A549 (cell line): Measurements from ENCODE around the gene PLEKHA8.

Experiments used
- CBX2 ChIP-seq: fragments of 200-600 bp; sonication (generic); IDR thresholded peaks from 2 replicates; pipeline ENCODE4 v1.6.1; 2016; ENCODE audit warnings: low read depth, mild to moderate bottlenecking, borderline replicate concordance
- MYC ChIP-seq: IDR thresholded peaks from 2 replicates; pipeline ENCODE4 v1.6.1; 2012; ENCODE audit warnings: mild to moderate bottlenecking, inconsistent platforms, low read length, improper control_type of control experiment, borderline replicate concordance
- POLR2A ChIP-seq: IDR thresholded peaks from 2 replicates; pipeline ENCODE4 v1.6.1; 2012; ENCODE audit warnings: mild to moderate bottlenecking, low read length
- SMC3 ChIP-seq: fragments of >200 bp; sonication (Bioruptor Twin); formaldehyde crosslinking; IDR thresholded peaks from 3 replicates; pipeline ENCODE4 v1.6.1; 2018; ENCODE audit warnings: inconsistent platforms
- TF ChIP-seq, protein P1 (sequence below): fragments of >200 bp; sonication (Bioruptor Twin); formaldehyde crosslinking; IDR thresholded peaks from 3 replicates; pipeline ENCODE4 v1.5.1; 2016

GRCh38 chr7:30145426-30145970 lies 117.3 kb downstream of the PLEKHA8 start:
- TF ChIP-seq, protein P1, sequence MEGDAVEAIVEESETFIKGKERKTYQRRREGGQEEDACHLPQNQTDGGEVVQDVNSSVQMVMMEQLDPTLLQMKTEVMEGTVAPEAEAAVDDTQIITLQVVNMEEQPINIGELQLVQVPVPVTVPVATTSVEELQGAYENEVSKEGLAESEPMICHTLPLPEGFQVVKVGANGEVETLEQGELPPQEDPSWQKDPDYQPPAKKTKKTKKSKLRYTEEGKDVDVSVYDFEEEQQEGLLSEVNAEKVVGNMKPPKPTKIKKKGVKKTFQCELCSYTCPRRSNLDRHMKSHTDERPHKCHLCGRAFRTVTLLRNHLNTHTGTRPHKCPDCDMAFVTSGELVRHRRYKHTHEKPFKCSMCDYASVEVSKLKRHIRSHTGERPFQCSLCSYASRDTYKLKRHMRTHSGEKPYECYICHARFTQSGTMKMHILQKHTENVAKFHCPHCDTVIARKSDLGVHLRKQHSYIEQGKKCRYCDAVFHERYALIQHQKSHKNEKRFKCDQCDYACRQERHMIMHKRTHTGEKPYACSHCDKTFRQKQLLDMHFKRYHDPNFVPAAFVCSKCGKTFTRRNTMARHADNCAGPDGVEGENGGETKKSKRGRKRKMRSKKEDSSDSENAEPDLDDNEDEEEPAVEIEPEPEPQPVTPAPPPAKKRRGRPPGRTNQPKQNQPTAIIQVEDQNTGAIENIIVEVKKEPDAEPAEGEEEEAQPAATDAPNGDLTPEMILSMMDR, result no peak
- TF ChIP-seq MYC, result no peak
- no peak for TF ChIP-seq POLR2A
- TF ChIP-seq SMC3, result no peak
- no peak for TF ChIP-seq CBX2
